ENCODE results near the gene SMIM3. TPM values are rescaled to one million over a fixed set of nuclear protein-coding genes. Genes with fewer than 3 reads are reported as not detected.

SMIM3 gene
- polyA plus RNA-seq, 1 donor from 2014 or later: 3.7 TPM

DNA sequence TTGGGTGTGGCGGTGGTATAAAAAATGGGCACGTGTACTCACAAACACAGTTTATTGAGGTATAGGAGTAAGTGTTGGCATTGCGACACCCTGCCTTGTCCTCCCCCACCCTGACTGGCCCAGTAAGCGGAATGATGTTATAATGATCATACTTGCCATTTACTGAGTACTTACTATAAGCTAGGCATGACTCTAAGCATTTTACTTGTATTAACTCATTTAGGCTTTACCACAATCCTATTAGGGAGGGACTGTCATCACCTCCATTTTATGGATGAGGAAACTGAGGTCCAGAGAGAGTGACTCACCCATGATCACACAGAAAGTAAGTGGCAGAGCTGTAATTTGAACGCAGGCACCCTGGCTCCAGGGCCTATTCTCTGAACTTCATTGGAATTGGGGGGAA, 2.3 kb downstream of the SMIM3 start:
- no peak overlapping the region for H3K4me3 ChIP-seq (ENCODE audit: low read length)
- no peaks in the 10 kb centered on the region for H3K79me2 ChIP-seq (replicated peaks; ENCODE audit: insufficient read depth, low read length)
- no peak for TF ChIP-seq SMC3 (conservative IDR thresholded peaks at IDR 0.05; ENCODE audit: poor library complexity)
- TF ChIP-seq, protein P1, sequence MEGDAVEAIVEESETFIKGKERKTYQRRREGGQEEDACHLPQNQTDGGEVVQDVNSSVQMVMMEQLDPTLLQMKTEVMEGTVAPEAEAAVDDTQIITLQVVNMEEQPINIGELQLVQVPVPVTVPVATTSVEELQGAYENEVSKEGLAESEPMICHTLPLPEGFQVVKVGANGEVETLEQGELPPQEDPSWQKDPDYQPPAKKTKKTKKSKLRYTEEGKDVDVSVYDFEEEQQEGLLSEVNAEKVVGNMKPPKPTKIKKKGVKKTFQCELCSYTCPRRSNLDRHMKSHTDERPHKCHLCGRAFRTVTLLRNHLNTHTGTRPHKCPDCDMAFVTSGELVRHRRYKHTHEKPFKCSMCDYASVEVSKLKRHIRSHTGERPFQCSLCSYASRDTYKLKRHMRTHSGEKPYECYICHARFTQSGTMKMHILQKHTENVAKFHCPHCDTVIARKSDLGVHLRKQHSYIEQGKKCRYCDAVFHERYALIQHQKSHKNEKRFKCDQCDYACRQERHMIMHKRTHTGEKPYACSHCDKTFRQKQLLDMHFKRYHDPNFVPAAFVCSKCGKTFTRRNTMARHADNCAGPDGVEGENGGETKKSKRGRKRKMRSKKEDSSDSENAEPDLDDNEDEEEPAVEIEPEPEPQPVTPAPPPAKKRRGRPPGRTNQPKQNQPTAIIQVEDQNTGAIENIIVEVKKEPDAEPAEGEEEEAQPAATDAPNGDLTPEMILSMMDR (IDR thresholded peaks at IDR 0.05; ENCODE audit: poor library complexity, severe bottlenecking): no peak
- TF ChIP-seq RAD21 (conservative IDR thresholded peaks at IDR 0.05): no peak
- TF ChIP-seq EZH2 (IDR thresholded peaks at IDR 0.05; ENCODE audit: borderline replicate concordance, insufficient read depth, low read length, poor library complexity, severe bottlenecking): no peak
- no peak overlapping the region for H3K4me2 ChIP-seq (ENCODE audit: low read length)
- H3F3A ChIP-seq (ENCODE audit: insufficient read depth, low read length, poor library complexity, severe bottlenecking): no peaks in the 10 kb centered on the region
- H3K9me3 ChIP-seq (ENCODE audit: low read length): no peaks in the 10 kb centered on the region
- peaks cover 7% of the 10 kb centered on the region for H3K27me3 ChIP-seq (ENCODE audit: insufficient read depth, low read depth, low read length)
- no peak overlapping the region for H3K27ac ChIP-seq (ENCODE audit: low read length)
- H3K9ac ChIP-seq (ENCODE audit: low read length): no peak overlapping the region
- no peaks in the 10 kb centered on the region for H4K20me1 ChIP-seq (ENCODE audit: insufficient read depth)
- H2AFZ ChIP-seq (ENCODE audit: low read depth, low read length): no peak overlapping the region
- H3K36me3 ChIP-seq (ENCODE audit: insufficient read depth, low read length): no peaks in the 10 kb centered on the region
- no peaks in the 10 kb centered on the region for H3K9me2 ChIP-seq (ENCODE audit: insufficient read depth, low read length)

DNA sequence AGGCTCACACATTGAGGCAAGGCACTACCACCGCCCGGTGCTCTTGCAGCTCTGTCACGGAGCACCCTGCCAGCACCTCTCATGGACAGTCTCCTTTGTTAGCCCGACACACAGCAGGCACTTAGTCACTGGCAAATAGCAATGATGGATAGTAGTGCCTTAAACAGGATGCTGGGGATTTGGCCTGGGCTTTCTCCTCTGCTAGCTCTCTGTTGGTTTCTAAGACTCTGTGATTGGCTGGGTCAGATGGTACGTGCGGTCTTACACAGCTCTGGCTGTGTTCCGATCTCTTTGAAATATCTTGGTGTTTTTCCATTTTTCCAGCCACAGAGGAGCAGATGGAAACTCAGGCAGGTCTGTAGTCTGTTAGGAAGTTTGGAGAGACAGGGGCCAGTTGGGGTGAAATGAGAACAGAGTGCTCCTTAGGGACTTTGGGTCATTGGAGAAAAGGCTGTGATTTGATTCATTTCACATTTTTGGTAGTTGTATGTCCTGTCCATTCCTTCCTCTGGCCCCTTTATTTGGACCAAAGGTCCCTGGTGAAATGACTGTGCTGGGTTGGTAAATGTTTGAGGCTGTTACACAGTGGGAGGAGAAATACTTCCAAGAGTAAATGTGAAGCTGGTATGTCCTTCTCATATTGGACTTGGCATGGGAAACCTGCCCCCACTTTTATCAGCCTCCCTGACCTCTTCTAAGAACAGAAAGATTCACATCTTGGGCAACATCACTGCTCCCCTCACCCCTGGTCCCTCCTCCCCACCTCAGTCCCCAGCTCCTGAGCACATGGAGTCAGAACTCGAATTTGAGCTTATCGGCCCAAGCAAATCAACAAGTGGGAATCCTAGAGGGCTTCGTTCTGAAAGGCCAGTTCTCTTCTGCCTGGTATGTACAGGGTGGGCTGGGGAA, 3.4 kb downstream of the SMIM3 start:
- H3K27me3 ChIP-seq (ENCODE audit: insufficient read depth, low read depth, low read length): peaks cover 7% of the 10 kb centered on the region
- no peaks in the 10 kb centered on the region for H4K20me1 ChIP-seq (ENCODE audit: insufficient read depth)
- H3K36me3 ChIP-seq (ENCODE audit: insufficient read depth, low read length): no peaks in the 10 kb centered on the region
- H3K4me3 ChIP-seq (ENCODE audit: low read length): no peak overlapping the region
- TF ChIP-seq, protein P1 (IDR thresholded peaks at IDR 0.05; ENCODE audit: poor library complexity, severe bottlenecking): no peak
- TF ChIP-seq EZH2 (IDR thresholded peaks at IDR 0.05; ENCODE audit: borderline replicate concordance, insufficient read depth, low read length, poor library complexity, severe bottlenecking): no peak
- TF ChIP-seq, protein P2, sequence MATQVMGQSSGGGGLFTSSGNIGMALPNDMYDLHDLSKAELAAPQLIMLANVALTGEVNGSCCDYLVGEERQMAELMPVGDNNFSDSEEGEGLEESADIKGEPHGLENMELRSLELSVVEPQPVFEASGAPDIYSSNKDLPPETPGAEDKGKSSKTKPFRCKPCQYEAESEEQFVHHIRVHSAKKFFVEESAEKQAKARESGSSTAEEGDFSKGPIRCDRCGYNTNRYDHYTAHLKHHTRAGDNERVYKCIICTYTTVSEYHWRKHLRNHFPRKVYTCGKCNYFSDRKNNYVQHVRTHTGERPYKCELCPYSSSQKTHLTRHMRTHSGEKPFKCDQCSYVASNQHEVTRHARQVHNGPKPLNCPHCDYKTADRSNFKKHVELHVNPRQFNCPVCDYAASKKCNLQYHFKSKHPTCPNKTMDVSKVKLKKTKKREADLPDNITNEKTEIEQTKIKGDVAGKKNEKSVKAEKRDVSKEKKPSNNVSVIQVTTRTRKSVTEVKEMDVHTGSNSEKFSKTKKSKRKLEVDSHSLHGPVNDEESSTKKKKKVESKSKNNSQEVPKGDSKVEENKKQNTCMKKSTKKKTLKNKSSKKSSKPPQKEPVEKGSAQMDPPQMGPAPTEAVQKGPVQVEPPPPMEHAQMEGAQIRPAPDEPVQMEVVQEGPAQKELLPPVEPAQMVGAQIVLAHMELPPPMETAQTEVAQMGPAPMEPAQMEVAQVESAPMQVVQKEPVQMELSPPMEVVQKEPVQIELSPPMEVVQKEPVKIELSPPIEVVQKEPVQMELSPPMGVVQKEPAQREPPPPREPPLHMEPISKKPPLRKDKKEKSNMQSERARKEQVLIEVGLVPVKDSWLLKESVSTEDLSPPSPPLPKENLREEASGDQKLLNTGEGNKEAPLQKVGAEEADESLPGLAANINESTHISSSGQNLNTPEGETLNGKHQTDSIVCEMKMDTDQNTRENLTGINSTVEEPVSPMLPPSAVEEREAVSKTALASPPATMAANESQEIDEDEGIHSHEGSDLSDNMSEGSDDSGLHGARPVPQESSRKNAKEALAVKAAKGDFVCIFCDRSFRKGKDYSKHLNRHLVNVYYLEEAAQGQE (IDR thresholded peaks at IDR 0.05; ENCODE audit: borderline replicate concordance): no peak
- no peak for TF ChIP-seq SMC3 (conservative IDR thresholded peaks at IDR 0.05; ENCODE audit: poor library complexity)
- TF ChIP-seq MXI1 (conservative IDR thresholded peaks at IDR 0.05; ENCODE audit: poor library complexity, severe bottlenecking): no peak
- no peak for TF ChIP-seq RAD21 (conservative IDR thresholded peaks at IDR 0.05)
- no peak for TF ChIP-seq POLR2AphosphoS5 (IDR thresholded peaks at IDR 0.05)
- TF ChIP-seq EP300 (conservative IDR thresholded peaks at IDR 0.05; ENCODE audit: poor library complexity, severe bottlenecking): no peak
- TF ChIP-seq TAF1 (IDR thresholded peaks at IDR 0.05; ENCODE audit: low read depth): no peak
- H3F3A ChIP-seq (ENCODE audit: insufficient read depth, low read length, poor library complexity, severe bottlenecking): no peaks in the 10 kb centered on the region
- H3K9ac ChIP-seq (ENCODE audit: low read length): no peak overlapping the region
- no peak overlapping the region for H2AFZ ChIP-seq (ENCODE audit: low read depth, low read length)
- H3K4me2 ChIP-seq (ENCODE audit: low read length): no peak overlapping the region
- H3K9me2 ChIP-seq (ENCODE audit: insufficient read depth, low read length): no peaks in the 10 kb centered on the region
- H3K27ac ChIP-seq (ENCODE audit: low read length): no peak overlapping the region
- H3K9me3 ChIP-seq (ENCODE audit: low read length): no peaks in the 10 kb centered on the region
- no peaks in the 10 kb centered on the region for H3K79me2 ChIP-seq (replicated peaks; ENCODE audit: insufficient read depth, low read length)

Measured in neural cell (in vitro differentiated cells).